D721Med (cell line): ENCODE data around the gene SLC6A6.

Experiments
- DNase-seq: peaks from one replicate; pipeline ENCODE4 v3.0.0; 2011; ENCODE audit warnings: low spot score; ENCODE audit not compliant: insufficient read length
- FAIRE-seq: peaks from 2 replicates; lab custom pipeline; 2011; peaks lifted over from hg19 to GRCh38; lab: Jason Lieb, UNC
- TF ChIP-seq, protein P1 (sequence below): IDR thresholded peaks from 2 replicates; pipeline ENCODE4 v1.5.1; 2012; ENCODE audit warnings: mild to moderate bottlenecking, control low read depth; ENCODE audit not compliant: insufficient read depth; ENCODE audit errors: missing control alignments

Gene SLC6A6

DNA sequence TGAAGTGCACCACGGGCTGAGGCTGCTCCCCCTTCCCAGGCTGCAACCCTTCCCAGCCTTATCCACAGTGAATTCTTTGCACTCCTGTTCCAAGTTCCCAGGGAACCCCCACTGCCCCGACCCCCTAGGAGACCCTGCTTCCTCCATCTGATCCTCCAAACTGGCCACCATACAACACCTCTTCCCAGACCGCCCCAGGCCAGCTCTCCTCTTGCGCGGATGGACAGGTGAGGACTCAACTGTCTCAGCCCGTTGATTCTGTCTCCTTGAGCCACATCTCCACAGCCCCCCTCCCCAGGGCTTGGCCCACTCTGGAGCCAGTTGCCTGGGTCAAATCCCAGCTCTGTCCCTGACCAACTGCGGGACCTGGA lies 116.0 kb downstream of the SLC6A6 start:
- DNase-seq (no peak), FAIRE-seq (no peak)
- TF ChIP-seq, protein P1, sequence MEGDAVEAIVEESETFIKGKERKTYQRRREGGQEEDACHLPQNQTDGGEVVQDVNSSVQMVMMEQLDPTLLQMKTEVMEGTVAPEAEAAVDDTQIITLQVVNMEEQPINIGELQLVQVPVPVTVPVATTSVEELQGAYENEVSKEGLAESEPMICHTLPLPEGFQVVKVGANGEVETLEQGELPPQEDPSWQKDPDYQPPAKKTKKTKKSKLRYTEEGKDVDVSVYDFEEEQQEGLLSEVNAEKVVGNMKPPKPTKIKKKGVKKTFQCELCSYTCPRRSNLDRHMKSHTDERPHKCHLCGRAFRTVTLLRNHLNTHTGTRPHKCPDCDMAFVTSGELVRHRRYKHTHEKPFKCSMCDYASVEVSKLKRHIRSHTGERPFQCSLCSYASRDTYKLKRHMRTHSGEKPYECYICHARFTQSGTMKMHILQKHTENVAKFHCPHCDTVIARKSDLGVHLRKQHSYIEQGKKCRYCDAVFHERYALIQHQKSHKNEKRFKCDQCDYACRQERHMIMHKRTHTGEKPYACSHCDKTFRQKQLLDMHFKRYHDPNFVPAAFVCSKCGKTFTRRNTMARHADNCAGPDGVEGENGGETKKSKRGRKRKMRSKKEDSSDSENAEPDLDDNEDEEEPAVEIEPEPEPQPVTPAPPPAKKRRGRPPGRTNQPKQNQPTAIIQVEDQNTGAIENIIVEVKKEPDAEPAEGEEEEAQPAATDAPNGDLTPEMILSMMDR = no peak

GRCh38 chr3:14518893-14519292 lies 116.5 kb downstream of the SLC6A6 start:
- no peak for DNase-seq
- no peak for FAIRE-seq
- TF ChIP-seq, protein P1 = no peak

GRCh38 chr3:14519406-14519805 lies 117.0 kb downstream of the SLC6A6 start:
- FAIRE-seq (no peak), DNase-seq (no peak)
- TF ChIP-seq, protein P1 = no peak

GRCh38 chr3:14520149-14520548 lies 117.7 kb downstream of the SLC6A6 start:
- DNase-seq = no peak
- TF ChIP-seq, protein P1 = no peak
- FAIRE-seq = no peak

- no peak for FAIRE-seq
- TF ChIP-seq, protein P1 = no peak
- no peak for DNase-seq
Measured at GRCh38 chr3:14520967-14521366, 118.6 kb downstream of the SLC6A6 start.

DNA sequence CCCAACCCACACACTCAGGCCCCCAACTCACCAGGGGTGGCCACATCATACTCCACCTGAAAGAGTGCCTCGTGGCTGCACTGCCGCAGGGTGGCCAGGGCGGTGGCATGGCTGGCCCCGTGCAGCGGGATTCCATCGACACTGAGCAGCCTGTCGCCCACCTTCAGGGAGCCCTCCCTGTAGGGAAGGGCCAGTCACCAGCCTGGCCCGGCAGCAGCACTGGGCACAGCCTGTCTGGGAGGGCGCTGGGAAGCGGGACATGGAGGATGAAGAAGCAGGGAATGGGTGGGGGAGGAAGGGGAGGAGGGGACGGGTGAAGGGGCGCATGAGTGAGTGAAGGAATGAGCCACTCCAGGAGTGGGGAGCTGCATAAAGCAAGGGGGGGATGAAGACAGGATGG lies 119.2 kb downstream of the SLC6A6 start:
- DNase-seq (no peak), FAIRE-seq (no peak)
- TF ChIP-seq, protein P1 = no peak

DNA sequence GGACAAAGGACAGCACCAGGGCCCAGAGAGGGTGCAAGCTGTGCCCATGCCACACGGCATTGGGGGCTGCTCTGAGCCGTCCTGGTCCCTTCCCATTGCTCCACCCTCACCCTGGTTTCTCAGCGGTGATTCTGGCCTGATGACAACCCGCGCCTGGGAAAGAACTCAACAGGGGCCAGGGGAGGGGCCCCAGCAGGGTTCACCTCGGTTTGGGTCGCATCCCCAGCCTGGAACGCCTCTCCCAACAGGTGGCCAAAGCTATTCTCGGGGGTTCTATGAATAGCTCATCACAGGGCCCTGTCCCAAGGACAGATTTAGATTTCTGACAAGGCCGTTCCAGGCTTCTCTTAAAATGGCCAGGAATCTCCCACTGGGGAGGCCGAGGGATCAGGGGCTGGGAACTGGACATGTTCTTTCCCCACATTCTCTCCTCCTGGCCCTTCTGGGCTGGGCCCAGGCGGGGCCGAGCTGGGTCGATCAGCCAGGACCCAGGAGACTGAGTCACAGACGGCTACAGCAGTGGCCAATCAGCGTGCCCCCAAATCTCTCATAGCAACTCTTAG lies 119.8 kb downstream of the SLC6A6 start:
- FAIRE-seq (no peak), DNase-seq (no peak)
- TF ChIP-seq, protein P1 = no peak
